T-helper 17 cell (primary cell): ENCODE data around the gene SOWAHD. TPM values are rescaled to one million over a fixed set of nuclear protein-coding genes. Genes with fewer than 3 reads are reported as not detected.
"Not testable (repeated sequence)": the region's sequence is repeated elsewhere in the genome, so short reads cannot be mapped to it uniquely, and the experiment has no call there.

Source experiments
- ATAC-seq: fragments of 150-1000 bp; cut with Tn5 transposase; 2 replicates; pipeline ENCODE4 v1.10.0; 2021; ENCODE audit warnings: mild to moderate bottlenecking, moderate library complexity
- DNase-seq, 3 donors: peaks; one replicate each; pipeline versions ENCODE4 v3.0.0 to v3.0.0-alpha.2; 2020 to 2021
- H3K9me3 ChIP-seq: one replicate; pipeline ENCODE4 v1.7.0; 2013; ENCODE audit warnings: low read length, mild to moderate bottlenecking; ENCODE audit not compliant: control insufficient read depth, poor library complexity, severe bottlenecking
- H3K27ac Mint-ChIP-seq: one replicate; pipeline ENCODE4 v1.8.0; 2022; ENCODE audit warnings: mild to moderate bottlenecking, moderate library complexity, mixed read lengths
- H3K27me3 Mint-ChIP-seq: one replicate; pipeline ENCODE4 v1.8.0; 2022; ENCODE audit warnings: mixed read lengths
- H3K36me3 Mint-ChIP-seq: one replicate; pipeline ENCODE4 v1.8.0; 2022; ENCODE audit warnings: low read depth, mixed read lengths
- H3K4me1 Mint-ChIP-seq: one replicate; pipeline ENCODE4 v1.8.0; 2022; ENCODE audit warnings: mild to moderate bottlenecking, mixed read lengths
- H3K4me3 Mint-ChIP-seq: one replicate; pipeline ENCODE4 v1.8.0; 2022; ENCODE audit warnings: mild to moderate bottlenecking, moderate library complexity, mixed read lengths
- total RNA-seq, 4 donors: library from RNA in 2 of 4; stranded (reverse) in 2 of 4; gene quantifications; one replicate each; pipeline ENCODE4 v1.2.3 and lab custom pipeline; 2022 to 2026

The SOWAHD gene
- total RNA-seq, 2 donors from 2014 or later: 0.65 TPM; not detected in 1

DNA sequence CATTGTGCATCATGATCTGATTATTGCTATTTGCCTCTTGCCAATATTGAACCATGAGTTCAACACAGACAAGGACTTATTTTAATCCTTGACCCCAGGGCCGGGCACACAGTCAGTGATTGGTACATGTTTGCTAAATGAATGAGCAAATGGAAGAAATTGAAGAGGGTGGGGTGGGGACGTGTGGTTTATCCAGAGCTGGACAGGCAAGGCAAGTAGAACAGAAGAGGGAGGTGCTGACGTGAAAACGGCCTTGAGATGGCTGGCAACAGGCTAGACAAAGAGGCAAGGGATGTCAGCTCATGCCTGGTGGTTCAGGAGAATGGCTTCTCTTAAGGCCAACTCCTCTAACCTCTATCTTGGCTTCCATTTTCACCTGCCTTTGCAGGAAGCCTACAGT, 50.1 kb downstream of the SOWAHD start:
- not testable (repeated sequence) for H3K36me3 Mint-ChIP-seq, H3K4me1 Mint-ChIP-seq, H3K9me3 ChIP-seq, ATAC-seq, H3K27me3 Mint-ChIP-seq, H3K27ac Mint-ChIP-seq, DNase-seq, H3K4me3 Mint-ChIP-seq

DNA sequence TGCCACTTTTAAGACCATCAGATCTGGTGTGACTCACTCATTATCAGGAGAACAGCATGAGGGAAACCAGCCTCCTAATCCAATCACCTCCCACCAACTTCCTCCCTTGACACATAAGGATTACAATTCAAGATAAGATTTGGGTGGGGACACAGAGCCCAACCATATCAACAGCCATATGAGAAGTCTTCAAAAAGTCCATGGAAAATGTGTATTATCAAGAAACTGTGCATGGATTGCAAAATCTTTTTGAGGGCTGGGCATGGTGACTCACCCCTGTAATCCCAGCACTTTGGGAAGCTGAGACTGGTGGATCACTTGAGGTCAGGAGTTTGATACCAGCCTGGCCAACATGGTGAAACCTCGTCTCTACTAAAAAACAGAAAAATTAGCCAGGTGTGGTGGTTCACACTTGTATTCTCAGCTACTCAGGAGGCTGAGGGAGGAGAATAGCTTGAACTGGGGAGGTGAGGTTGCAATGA, 50.8 kb downstream of the SOWAHD start:
- H3K9me3 ChIP-seq: no peaks in the 10 kb centered on the region
- no peaks in the 10 kb centered on the region for H3K36me3 Mint-ChIP-seq

More for the DNA sequence above, 50.8 kb downstream of the SOWAHD start:
- ATAC-seq (no peak), DNase-seq (no peak)
- H3K4me3 Mint-ChIP-seq: no peak overlapping the region
- H3K4me1 Mint-ChIP-seq: peaks cover 2% of the 10 kb centered on the region
- no peaks in the 10 kb centered on the region for H3K27me3 Mint-ChIP-seq
- no peak overlapping the region for H3K27ac Mint-ChIP-seq

Other genes starting within 250 kb of the SOWAHD start
- gene STEEP1, start 193.2 kb upstream of the SOWAHD start, total RNA-seq: 10 to 100 TPM; 21.3 to 23.8 TPM
- 10 to 100 TPM; 75.3 to 87.2 TPM for gene UBE2A, start 184.0 kb upstream of the SOWAHD start, total RNA-seq
- 10 to 100 TPM in 1 of 2 donors, 1 to 10 TPM in 1; 9.9 to 10.8 TPM for gene NKRF, start 152.2 kb upstream of the SOWAHD start, total RNA-seq
- gene SEPTIN6, start 65.4 kb upstream of the SOWAHD start, total RNA-seq: 100 to 1,000 TPM; 150 to 163 TPM
- gene RPL39, start 33.0 kb downstream of the SOWAHD start, total RNA-seq: 1,000 to 10,000 TPM; 3,854 to 3,913 TPM
- gene UPF3B, start 94.4 kb downstream of the SOWAHD start, total RNA-seq: 1 to 10 TPM; 6.9 to 7.7 TPM
- 10 to 100 TPM; 27.7 to 31.1 TPM for gene RNF113A, start 113.1 kb downstream of the SOWAHD start, total RNA-seq
- gene NDUFA1, start 113.2 kb downstream of the SOWAHD start, total RNA-seq: 10 to 100 TPM; 51.3 to 61.0 TPM
- not detected for gene AKAP14, start 137.3 kb downstream of the SOWAHD start, total RNA-seq
- 10 to 100 TPM; 12.2 to 12.5 TPM for gene NKAP, start 185.2 kb downstream of the SOWAHD start, total RNA-seq